Endothelial cell of umbilical vein (primary cell): ENCODE results near the gene PRXL2B.

Experiments used
- CTCF ChIP-seq, 2 donors: IDR thresholded peaks; 1 replicate in 1 of 2; 2 replicates in 1 of 2; pipeline ENCODE4 v1.5.1; 2011; ENCODE audit warnings: low read length in 2 of 2, mild to moderate bottlenecking in 2 of 2, moderate library complexity in 2 of 2, control low read depth in 1 of 2, inconsistent platforms in 1 of 2, low read depth in 1 of 2; ENCODE audit not compliant: insufficient read depth in 1 of 2; ENCODE audit errors: extremely low read depth in 1 of 2
- EZH2 ChIP-seq: IDR thresholded peaks from 2 replicates; pipeline ENCODE4 v1.6.1; 2012; ENCODE audit warnings: borderline replicate concordance, low read depth, mild to moderate bottlenecking, moderate library complexity, low read length, inconsistent platforms; ENCODE audit not compliant: severe bottlenecking
- FOS ChIP-seq: IDR thresholded peaks from 2 replicates; pipeline ENCODE4 v1.6.1; 2011; ENCODE audit warnings: mild to moderate bottlenecking, low read length, moderate library complexity, borderline replicate concordance; ENCODE audit not compliant: insufficient read depth
- JUN ChIP-seq: IDR thresholded peaks from 2 replicates; pipeline ENCODE4 v1.6.1; 2011; ENCODE audit warnings: borderline replicate concordance, low read depth; ENCODE audit not compliant: insufficient read length, insufficient read depth
- MAX ChIP-seq: IDR thresholded peaks from 2 replicates; pipeline ENCODE4 v1.6.1; 2011; ENCODE audit not compliant: insufficient read depth, insufficient read length
- MYC ChIP-seq: IDR thresholded peaks from one replicate; pipeline ENCODE4 v1.6.1; 2011; ENCODE audit warnings: mild to moderate bottlenecking, low read depth, low read length
- POLR2A ChIP-seq: IDR thresholded peaks from 2 replicates; pipeline ENCODE4 v1.6.1; 2012; ENCODE audit warnings: low read depth, mild to moderate bottlenecking, control low read depth, low read length
- POLR2AphosphoS5 ChIP-seq: IDR thresholded peaks from 2 replicates; pipeline ENCODE4 v1.6.1; 2012; ENCODE audit warnings: low read depth, mild to moderate bottlenecking, control low read depth, low read length, moderate library complexity; ENCODE audit not compliant: insufficient read depth

GRCh38 chr1:2583331-2583791, 3.2 kb upstream of the PRXL2B start:
- TF ChIP-seq POLR2A = no peak
- TF ChIP-seq EZH2 = no peak
- TF ChIP-seq CTCF (IDR thresholded peaks at IDR 0.05; ENCODE audit: extremely low read depth in 1 of 2, insufficient read depth in 1 of 2, low read depth in 1 of 2, low read length in 2 of 2) = no peak
- no peak for TF ChIP-seq JUN
- TF ChIP-seq POLR2AphosphoS5 = no peak
- no peak for TF ChIP-seq MAX
- no peak for TF ChIP-seq FOS
- no peak for TF ChIP-seq MYC
